IPS DF 6.9 (cell line): ENCODE data around the gene ITGB4.
A peak's percentile ranks its signal among the peaks of the same experiment; 100 is the strongest.

ENCODE experiments used
- DNase-seq: peaks from one replicate; pipeline ENCODE4 v3.0.0-alpha.2; 2013; ENCODE audit warnings: low read depth, low spot score
- H3K27ac ChIP-seq: one replicate; pipeline ENCODE4 v1.5.1; 2013; ENCODE audit warnings: low read length, control low read depth
- H3K27me3 ChIP-seq: 2 replicates; pipeline ENCODE4 v1.6.1; 2013; ENCODE audit warnings: mild to moderate bottlenecking, low read length; ENCODE audit not compliant: control insufficient read depth, insufficient read depth
- H3K36me3 ChIP-seq: 2 replicates; pipeline ENCODE4 v1.6.1; 2013; ENCODE audit warnings: low read length; ENCODE audit not compliant: control insufficient read depth, insufficient read depth
- H3K4me1 ChIP-seq: 2 replicates; pipeline ENCODE4 v1.6.1; 2013; ENCODE audit warnings: low read length; ENCODE audit not compliant: control insufficient read depth, insufficient read depth
- H3K4me3 ChIP-seq: 2 replicates; pipeline ENCODE4 v1.5.1; 2013; ENCODE audit warnings: mild to moderate bottlenecking, low read length
- H3K9me3 ChIP-seq: 2 replicates; pipeline ENCODE4 v1.6.1; 2013; ENCODE audit warnings: low read length, inconsistent platforms; ENCODE audit not compliant: control insufficient read depth, insufficient read depth
- WGBS: extraction: QIAGEN DNeasy Blood & Tissue Kit; methylation state at CpG from one replicate; pipeline ENCODE4 v1.1.7; 2013; ENCODE audit warnings: mixed read lengths, missing lambda C conversion rate; ENCODE audit not compliant: insufficient read length, insufficient coverage; 5-methylcytosine and 5-hydroxymethylcytosine counted together

The ITGB4 gene

GRCh38 chr17:75752802-75753513 lies 31.7 kb downstream of the ITGB4 start:
- no peak for DNase-seq
- Histone ChIP-seq H3K27me3 (no peaks in the 10 kb centered on the region), H3K4me1 (no peaks in the 10 kb centered on the region), H3K9me3 (no peaks in the 10 kb centered on the region), H3K4me3 (peak overlapping the region; percentile 0; the same call in 1 of the 2 replicates), H3K36me3 (0 out of 2 replicates have a peak, but pooled peaks cover 3% of the 10 kb centered on the region), H3K27ac (no peak overlapping the region)
- no CpG with 5 or more reads among the region's 19 CpGs for WGBS

- Histone ChIP-seq H3K27ac (no peak overlapping the region), H3K4me3 (peak overlapping the region; percentile 0; the same call in 1 of the 2 replicates), H3K36me3 (0 out of 2 replicates have a peak, but pooled peaks cover 3% of the 10 kb centered on the region), H3K4me1 (no peaks in the 10 kb centered on the region), H3K9me3 (no peaks in the 10 kb centered on the region), H3K27me3 (no peaks in the 10 kb centered on the region)
- no peak for DNase-seq
- no CpG with 5 or more reads among the region's 76 CpGs for WGBS
These were observed 32.5 kb downstream of the ITGB4 start for GRCh38 chr17:75753514-75754377.

- no peaks in the 10 kb centered on the region for H3K27me3 ChIP-seq
- no peaks in the 10 kb centered on the region for H3K4me1 ChIP-seq
- 0 out of 2 replicates have a peak, but pooled peaks cover 3% of the 10 kb centered on the region for H3K36me3 ChIP-seq
- H3K9me3 ChIP-seq = no peaks in the 10 kb centered on the region
- H3K4me3 ChIP-seq = no peak overlapping the region
- no CpG with 5 or more reads among the region's 27 CpGs for WGBS
- no peak overlapping the region for H3K27ac ChIP-seq
- no peak for DNase-seq
These were observed 33.3 kb downstream of the ITGB4 start for GRCh38 chr17:75754378-75755204.

- Histone ChIP-seq H3K9me3 (no peaks in the 10 kb centered on the region), H3K36me3 (0 out of 2 replicates have a peak, but pooled peaks cover 3% of the 10 kb centered on the region), H3K4me3 (no peak overlapping the region), H3K27ac (no peak overlapping the region), H3K27me3 (no peaks in the 10 kb centered on the region), H3K4me1 (no peaks in the 10 kb centered on the region)
- DNase-seq = no peak
- no CpG with 5 or more reads among the region's 20 CpGs for WGBS
These were observed 34.1 kb downstream of the ITGB4 start for GRCh38 chr17:75755205-75755901.

- WGBS = no CpG with 5 or more reads among the region's 2 CpGs
- 0 out of 2 replicates have a peak, but pooled peaks cover 3% of the 10 kb centered on the region for H3K36me3 ChIP-seq
- no peak for DNase-seq
These were observed 34.7 kb downstream of the ITGB4 start for GRCh38 chr17:75755990-75756389.

GRCh38 chr17:75756451-75757085 lies 35.3 kb downstream of the ITGB4 start:
- Histone ChIP-seq H3K9me3 (no peaks in the 10 kb centered on the region), H3K27me3 (no peaks in the 10 kb centered on the region), H3K4me3 (no peak overlapping the region), H3K36me3 (0 out of 2 replicates have a peak, but pooled peaks cover 3% of the 10 kb centered on the region), H3K27ac (no peak overlapping the region), H3K4me1 (no peaks in the 10 kb centered on the region)
- DNase-seq = no peak
- no CpG with 5 or more reads among the region's 29 CpGs for WGBS

More at GRCh38 chr17:75755990-75756389, 34.7 kb downstream of the ITGB4 start:
- no peaks in the 10 kb centered on the region for H3K9me3 ChIP-seq
- H3K27ac ChIP-seq = no peak overlapping the region
- H3K4me3 ChIP-seq = no peak overlapping the region
- H3K27me3 ChIP-seq = no peaks in the 10 kb centered on the region
- no peaks in the 10 kb centered on the region for H3K4me1 ChIP-seq

- Histone ChIP-seq H3K27me3 (no peaks in the 10 kb centered on the region), H3K4me3 (no peak overlapping the region), H3K27ac (no peak overlapping the region), H3K36me3 (0 out of 2 replicates have a peak, but pooled peaks cover 3% of the 10 kb centered on the region), H3K4me1 (no peaks in the 10 kb centered on the region), H3K9me3 (no peaks in the 10 kb centered on the region)
- no CpG with 5 or more reads among the region's 21 CpGs for WGBS
- DNase-seq = no peak
These were observed 35.9 kb downstream of the ITGB4 start for GRCh38 chr17:75757086-75757681.

GRCh38 chr17:75758131-75758905 lies 37.1 kb downstream of the ITGB4 start:
- H3K4me1 ChIP-seq = no peaks in the 10 kb centered on the region
- H3K27me3 ChIP-seq = no peaks in the 10 kb centered on the region
- H3K36me3 ChIP-seq = 0 out of 2 replicates have a peak, but pooled peaks cover 3% of the 10 kb centered on the region
- no peak overlapping the region for H3K4me3 ChIP-seq
- WGBS = no CpG with 5 or more reads among the region's 41 CpGs
- no peak overlapping the region for H3K27ac ChIP-seq
- DNase-seq = no peak
- no peaks in the 10 kb centered on the region for H3K9me3 ChIP-seq
